Stimulated activated CD8-positive, alpha-beta memory T cell treated with anti-CD3 and anti-CD28 coated beads, Interleukin-4, amount 100 ng/mL, for 4 hours (primary cell): Measurements from ENCODE around the gene CNIH3.

ENCODE experiments used
- DNase-seq, 2 donors: peaks; one replicate each; pipeline ENCODE4 v3.0.0-alpha.2; 2020; ENCODE audit warnings: low read depth in 2 of 2, low spot score in 1 of 2

Gene CNIH3

DNA sequence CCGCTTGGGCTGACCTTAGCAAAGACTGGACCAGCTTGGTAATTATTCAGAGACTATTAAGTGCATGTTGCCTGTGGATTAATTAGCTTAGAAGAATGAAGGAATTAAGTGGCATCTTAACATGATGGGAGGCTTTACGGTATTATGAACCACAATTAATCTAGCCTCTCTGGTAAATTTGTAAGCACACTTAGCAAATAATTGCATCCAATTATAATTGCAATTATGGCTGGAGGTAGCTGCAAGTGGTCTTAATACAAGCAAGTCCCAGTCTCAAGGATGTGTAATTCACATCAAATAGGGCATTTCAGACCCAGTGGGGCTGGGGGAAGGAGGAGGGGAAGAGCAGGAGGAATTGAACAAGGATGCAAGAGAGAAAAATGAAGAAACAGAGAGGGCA is 151.6 kb downstream of the CNIH3 start:
- no peak for DNase-seq

DNA sequence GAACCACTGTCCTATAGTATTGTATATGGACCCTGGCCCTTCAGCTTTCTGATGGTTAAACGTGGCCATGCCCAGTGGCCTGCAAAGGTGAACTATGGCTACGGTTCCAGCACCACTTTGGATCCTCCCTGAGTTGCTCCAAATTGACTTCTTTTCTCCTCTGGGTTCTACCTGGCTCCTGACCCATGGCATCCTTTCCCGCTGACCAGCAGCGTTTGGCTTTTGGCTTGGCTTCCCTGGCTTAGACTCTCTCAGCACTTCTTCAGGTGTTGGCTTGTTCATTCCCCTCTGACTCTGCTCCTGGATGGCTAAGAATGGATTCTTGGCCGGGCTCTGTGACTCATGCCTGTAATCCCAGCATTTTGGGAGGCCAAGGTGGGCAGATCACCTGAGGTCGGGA is 152.9 kb downstream of the CNIH3 start:
- no peak for DNase-seq

DNA sequence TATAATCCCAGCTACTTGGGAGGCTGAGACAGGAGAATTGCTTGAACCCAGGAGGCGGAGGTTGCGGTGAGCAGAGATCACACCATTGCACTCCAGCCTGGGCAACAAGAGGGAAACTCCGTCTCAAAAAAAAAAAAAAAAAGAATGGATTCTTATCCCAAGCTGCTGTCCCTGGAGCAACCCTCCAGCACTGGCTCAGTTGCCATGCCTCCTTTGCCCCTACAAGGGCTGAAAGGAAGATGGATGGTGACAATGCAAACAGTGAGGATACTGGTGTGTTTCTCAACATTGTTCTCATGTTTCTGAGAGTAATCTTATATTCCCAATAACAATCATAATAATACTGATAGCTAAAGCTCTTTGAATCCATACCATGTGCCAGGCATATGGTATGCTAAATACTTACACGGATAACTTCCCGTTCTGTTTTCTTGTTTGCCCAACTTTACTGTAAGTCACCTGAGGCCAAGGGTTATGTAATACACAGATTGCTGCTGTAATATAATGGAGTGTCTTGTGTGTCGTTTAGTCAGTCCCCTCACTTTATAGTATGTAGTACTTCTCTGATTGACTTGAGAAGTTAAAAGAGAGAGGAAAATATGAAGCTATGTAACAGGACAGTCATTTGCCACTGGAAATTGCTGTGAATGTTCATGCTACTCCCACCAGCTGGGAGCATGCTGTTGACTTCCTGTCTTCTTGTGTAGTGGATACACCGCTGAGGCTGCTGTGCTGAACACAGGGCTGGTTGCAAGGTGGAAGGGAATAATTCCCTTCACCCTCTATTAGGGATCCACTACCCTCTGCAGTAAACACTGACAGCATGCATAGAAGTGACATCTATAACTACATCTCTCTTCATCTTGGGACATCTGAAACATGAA is 153.6 kb downstream of the CNIH3 start:
- DNase-seq, result no peak

DNA sequence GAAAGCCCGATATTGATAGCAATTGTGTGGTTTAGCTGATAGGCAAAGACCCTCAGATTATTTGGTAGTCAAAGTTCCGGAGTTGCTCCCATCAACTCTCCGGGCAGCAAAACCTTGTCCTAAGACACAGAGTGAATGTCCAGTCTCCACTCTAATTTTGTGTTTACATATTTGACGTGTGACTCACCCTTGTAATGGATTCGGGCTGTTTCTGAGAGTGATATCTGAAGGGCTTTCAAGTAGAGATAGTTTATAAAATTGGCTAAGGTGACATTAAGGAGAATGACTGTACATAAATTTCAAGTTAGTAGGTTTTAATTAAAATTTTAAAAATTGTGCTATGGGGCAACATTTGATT is 154.2 kb downstream of the CNIH3 start:
- no peak for DNase-seq

GRCh38 chr1:224773646-224774045 is 157.5 kb downstream of the CNIH3 start:
- DNase-seq, result no peak

DNA sequence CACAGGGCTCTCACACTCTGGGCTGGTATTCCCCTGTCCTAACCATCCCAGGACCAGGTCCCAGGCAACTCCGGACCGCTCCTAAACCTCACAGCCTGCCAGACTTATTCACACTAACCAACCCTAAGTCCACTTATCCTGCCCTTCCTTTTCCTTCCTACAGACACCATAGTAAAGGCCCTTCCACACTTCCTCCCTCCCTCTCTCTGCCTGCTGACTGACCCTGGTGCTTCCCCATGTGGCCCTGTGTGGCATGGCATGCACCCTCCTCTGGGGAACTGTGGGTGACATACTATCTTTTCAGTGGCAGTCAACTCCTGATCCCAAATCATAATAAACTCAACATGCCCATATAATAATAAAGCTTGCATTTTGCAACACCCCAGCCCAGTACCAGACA is 158.3 kb downstream of the CNIH3 start:
- DNase-seq, result no peak

DNA sequence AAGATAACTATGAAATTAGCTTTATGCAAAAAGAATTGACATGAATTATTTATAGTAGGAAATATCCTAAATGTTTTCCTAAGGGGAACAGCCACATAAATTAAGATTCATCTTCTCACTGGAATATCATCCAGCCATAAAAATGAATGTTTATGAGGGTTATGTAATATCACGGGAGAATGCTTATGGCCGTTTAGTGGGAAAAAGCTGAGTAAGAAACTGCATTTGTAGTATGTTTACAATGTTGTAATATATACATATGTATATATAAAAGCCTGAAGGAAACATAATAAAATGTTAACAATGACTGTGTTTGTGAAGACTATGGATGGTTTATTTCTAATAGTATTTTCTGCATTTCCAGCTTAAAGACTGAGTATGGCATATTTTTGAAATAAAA is 161.1 kb downstream of the CNIH3 start:
- DNase-seq, result no peak

DNA sequence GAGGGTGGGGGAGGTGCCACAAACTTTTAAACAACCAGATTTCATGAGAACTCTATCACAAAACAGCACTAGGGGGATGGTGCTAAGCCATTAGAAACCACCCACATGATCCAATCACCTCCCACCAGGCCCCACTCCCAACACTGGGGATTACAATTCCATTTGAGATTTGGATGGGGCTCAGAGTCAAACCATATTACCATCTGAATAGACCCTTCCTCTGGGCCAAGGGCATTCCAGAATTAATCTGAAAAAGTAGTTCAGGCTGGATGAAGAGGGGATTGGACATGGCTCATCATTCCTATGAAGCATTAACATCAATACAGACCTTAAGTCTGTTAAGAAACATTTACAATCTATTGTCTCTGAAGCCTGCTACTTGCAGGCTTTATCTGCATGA is 163.4 kb downstream of the CNIH3 start:
- DNase-seq, result no peak

- DNase-seq, result no peak
Observed at GRCh38 chr1:224780736-224781135, 164.6 kb downstream of the CNIH3 start.

DNA sequence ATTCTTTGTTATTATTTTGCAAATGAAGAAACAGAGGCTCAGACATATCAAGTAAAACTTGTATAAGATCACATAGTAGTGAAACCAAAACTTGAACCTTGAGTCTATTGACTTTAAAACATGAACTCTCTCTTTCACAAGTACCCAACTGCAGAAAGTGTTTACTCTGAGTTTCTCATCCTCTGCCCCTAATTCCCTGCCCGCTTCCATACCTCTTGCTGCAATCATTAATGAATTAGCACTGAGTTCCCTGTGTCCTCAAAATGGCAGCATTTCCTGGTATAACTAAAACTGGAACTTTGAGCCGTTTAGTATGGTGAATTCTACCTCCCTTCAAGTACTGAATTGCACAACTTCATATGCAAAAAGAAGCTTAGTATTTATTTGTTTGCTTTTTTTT is 165.7 kb downstream of the CNIH3 start:
- no peak for DNase-seq

GRCh38 chr1:224782281-224783000 is 166.3 kb downstream of the CNIH3 start:
- DNase-seq, result no peak

DNA sequence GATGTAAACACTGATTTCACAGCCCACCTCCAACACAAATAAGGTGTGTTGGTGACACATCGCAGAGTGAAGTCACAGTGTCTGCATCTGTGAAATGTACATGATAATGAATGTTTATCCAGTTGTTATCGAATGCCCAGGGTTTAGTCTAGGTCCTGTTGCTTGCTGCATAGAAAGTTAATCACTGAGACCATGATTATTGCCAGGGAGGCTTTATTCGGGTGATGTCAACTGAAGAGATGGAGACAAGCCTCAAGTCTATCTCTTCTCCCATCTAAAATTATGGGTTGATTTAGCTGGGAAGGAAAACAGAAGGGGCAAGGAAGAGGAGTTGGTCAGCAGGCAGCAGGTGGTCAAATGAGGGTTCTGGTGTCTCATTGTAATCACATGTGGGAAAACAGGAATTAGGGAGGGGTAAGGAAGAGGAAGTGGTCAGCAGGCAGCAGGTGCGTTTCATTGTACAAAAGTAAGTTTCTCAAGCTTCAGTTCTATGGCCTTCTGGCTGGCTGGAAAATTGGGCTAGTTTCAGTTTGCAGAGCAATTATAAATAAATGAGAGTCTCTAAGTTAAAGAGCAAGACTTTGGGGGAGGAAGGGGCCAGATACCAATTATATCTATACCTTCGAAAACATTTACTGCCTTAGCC is 167.0 kb downstream of the CNIH3 start:
- DNase-seq, result no peak

- no peak for DNase-seq
Observed at GRCh38 chr1:224784265-224785039, 168.3 kb downstream of the CNIH3 start.

- no peak for DNase-seq
Observed at GRCh38 chr1:224785040-224785328, 168.9 kb downstream of the CNIH3 start.

GRCh38 chr1:224785622-224786021 is 169.5 kb downstream of the CNIH3 start:
- DNase-seq, result no peak

- no peak for DNase-seq
Observed at GRCh38 chr1:224786533-224787250, 170.6 kb downstream of the CNIH3 start.

- no peak for DNase-seq
Observed at GRCh38 chr1:224789311-224789710, 173.2 kb downstream of the CNIH3 start.
